ENCODE data around the gene LCA5L.

Gene LCA5L

GRCh38 chr21:39445321-39446269 is at the start of gene LCA5L:
LCA5L (minus strand) TSS chr21:39445778; CDS start chr21:39428493, 17,285 bp downstream.
- peak; percentile 66 for DNase-seq

GRCh38 chr21:39489380-39489924 is 43.9 kb upstream of the LCA5L start:
- peak; percentile 32 for DNase-seq

- no peak for DNase-seq
Observed at GRCh38 chr21:39484711-39485276, 39.2 kb upstream of the LCA5L start.

- DNase-seq: no peak
Observed at GRCh38 chr21:39483917-39484316, 38.3 kb upstream of the LCA5L start.

- no peak for DNase-seq
Observed at GRCh38 chr21:39481886-39482285, 36.3 kb upstream of the LCA5L start.

- DNase-seq: no peak
Observed at GRCh38 chr21:39480271-39480670, 34.7 kb upstream of the LCA5L start.

- DNase-seq: no peak
Observed at GRCh38 chr21:39479814-39480182, 34.2 kb upstream of the LCA5L start.

GRCh38 chr21:39479164-39479813 is 33.7 kb upstream of the LCA5L start:
- no peak for DNase-seq

GRCh38 chr21:39474611-39475010 is 29.0 kb upstream of the LCA5L start:
- DNase-seq: no peak

GRCh38 chr21:39472786-39473185 is 27.2 kb upstream of the LCA5L start:
- no peak for DNase-seq

GRCh38 chr21:39471598-39471997 is 26.0 kb upstream of the LCA5L start:
- no peak for DNase-seq

GRCh38 chr21:39468559-39468958 is 23.0 kb upstream of the LCA5L start:
- no peak for DNase-seq

GRCh38 chr21:39467746-39468145 is 22.2 kb upstream of the LCA5L start:
- no peak for DNase-seq

GRCh38 chr21:39466584-39466983 is 21.0 kb upstream of the LCA5L start:
- no peak for DNase-seq

- DNase-seq: no peak
Observed at GRCh38 chr21:39463308-39463707, 17.7 kb upstream of the LCA5L start.

GRCh38 chr21:39461419-39461818 is 15.8 kb upstream of the LCA5L start:
- no peak for DNase-seq

- DNase-seq: no peak
Observed at GRCh38 chr21:39456665-39457064, 11.1 kb upstream of the LCA5L start.

- no peak for DNase-seq
Observed at GRCh38 chr21:39454949-39455668, 9.5 kb upstream of the LCA5L start.

GRCh38 chr21:39453571-39454179 is 8.1 kb upstream of the LCA5L start:
- no peak for DNase-seq

GRCh38 chr21:39452970-39453342 is 7.4 kb upstream of the LCA5L start:
- no peak for DNase-seq

GRCh38 chr21:39452207-39452969 is 6.8 kb upstream of the LCA5L start:
- no peak for DNase-seq

Measured in NCI-H1694 (cell line).